ENCODE measurements around the gene RFNG.

Gene RFNG

GRCh38 chr17:82030470-82031302 is 20.9 kb downstream of the RFNG start:
- Histone ChIP-seq H3K9me3 (replicated peaks in 1 of 11) (no peaks in the 10 kb centered on the region), H3K9ac (peak overlapping the region; percentile 47 to 80 (median 64); a peak in 21 of 22 replicates), H3K4me1 (peaks cover 26 to 50% (median 39%) of the 10 kb centered on the region in 10 experiments), H3K27me3 (peaks cover 0 to 20% (median 18%) of the 10 kb centered on the region in 11 experiments; a peak in 19 of 22 replicates), H3K27ac (peak overlapping the region in 9 of 11 experiments; percentile 29 to 74 (median 47); a peak in 17 of 22 replicates), H3K4me2 (peak overlapping the region; percentile 81 to 100 (median 95)), H3K4me3 (peak overlapping the region; percentile 54 to 74 (median 67)), H4K20me1 (peaks cover 0 to 80% (median 35%) of the 10 kb centered on the region in 11 experiments; a peak in 16 of 22 replicates), H3K36me3 (peaks cover 0 to 44% (median 4%) of the 10 kb centered on the region in 11 experiments; a peak in 6 of 22 replicates)
- TF ChIP-seq Cebpa-rat (IDR thresholded peaks at IDR 0.05) = no peak

DNA sequence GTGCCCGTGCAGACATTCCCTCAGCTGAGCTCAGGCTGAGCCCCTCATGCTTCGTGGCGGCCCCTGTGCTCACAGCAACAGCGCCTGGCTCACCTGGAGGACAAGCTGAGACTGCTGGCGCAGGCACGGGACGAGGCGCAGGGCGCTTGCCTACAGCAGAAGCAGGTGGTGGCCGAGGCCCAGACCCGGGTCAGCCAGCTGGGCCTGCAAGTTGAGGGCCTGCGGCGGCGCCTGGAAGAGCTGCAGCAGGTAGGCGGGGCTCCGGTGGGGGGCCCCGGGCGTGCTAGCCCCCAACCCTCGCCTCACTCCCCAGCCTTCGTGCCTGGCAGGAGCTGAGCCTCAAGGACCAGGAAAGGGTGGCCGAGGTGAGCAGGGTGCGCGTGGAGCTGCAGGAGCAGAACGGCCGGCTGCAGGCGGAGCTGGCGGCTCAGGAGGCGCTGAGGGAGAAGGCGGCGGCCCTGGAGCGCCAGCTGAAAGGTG is 21.6 kb downstream of the RFNG start:
- H4K20me1 ChIP-seq = peaks cover 0 to 80% (median 31%) of the 10 kb centered on the region in 11 experiments; a peak in 13 of 22 replicates
- H3K4me1 ChIP-seq = peaks cover 20 to 51% (median 37%) of the 10 kb centered on the region in 10 experiments
- TF ChIP-seq Cebpa-rat (IDR thresholded peaks at IDR 0.05) = no peak
- H3K9me3 ChIP-seq (replicated peaks in 1 of 11) = no peaks in the 10 kb centered on the region
- peak overlapping the region in 7 of 11 experiments; percentile 34 to 80 (median 74); a peak in 9 of 22 replicates for H3K9ac ChIP-seq
- H3K4me2 ChIP-seq = peak overlapping the region; percentile 81 to 100 (median 95)
- peaks cover 0 to 45% (median 4%) of the 10 kb centered on the region in 11 experiments; a peak in 6 of 22 replicates for H3K36me3 ChIP-seq
- H3K27ac ChIP-seq = no peak overlapping the region
- H3K4me3 ChIP-seq = peak overlapping the region in 6 of 10 experiments; percentile 54 to 74 (median 68); a peak in 13 of 20 replicates
- H3K27me3 ChIP-seq = peaks cover 0 to 20% (median 18%) of the 10 kb centered on the region in 11 experiments; a peak in 19 of 22 replicates

DNA sequence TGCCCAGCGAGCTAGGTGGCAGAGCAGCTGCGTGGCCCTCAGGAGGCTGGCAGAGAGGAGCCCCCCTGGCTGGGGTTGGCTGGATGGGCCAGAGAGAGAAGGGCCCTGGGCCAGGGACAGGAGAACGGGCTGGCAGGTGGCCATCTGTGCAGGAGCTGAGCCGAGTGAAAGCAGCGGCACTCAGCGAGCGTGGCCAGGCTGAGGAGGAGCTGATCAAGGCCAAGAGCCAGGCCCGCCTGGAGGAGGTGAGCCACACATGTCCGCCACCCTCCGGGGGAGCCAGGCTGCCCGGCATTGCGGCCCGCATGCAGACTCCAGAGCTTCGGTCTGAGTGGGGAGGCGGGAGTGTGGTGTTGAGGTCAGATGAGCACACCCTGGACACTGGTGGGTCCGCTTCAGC is 22.2 kb downstream of the RFNG start:
- Histone ChIP-seq H3K27ac (no peak overlapping the region), H4K20me1 (peaks cover 0 to 80% (median 24%) of the 10 kb centered on the region in 11 experiments; a peak in 13 of 22 replicates), H3K4me1 (peaks cover 16 to 53% (median 39%) of the 10 kb centered on the region in 10 experiments), H3K4me3 (no peak overlapping the region), H3K27me3 (peaks cover 0 to 20% (median 18%) of the 10 kb centered on the region in 11 experiments; a peak in 19 of 22 replicates), H3K36me3 (peaks cover 0 to 45% (median 4%) of the 10 kb centered on the region in 11 experiments; a peak in 6 of 22 replicates), H3K4me2 (peak overlapping the region in 6 of 11 experiments; percentile 7 to 100 (median 94); a peak in 5 of 22 replicates), H3K9me3 (replicated peaks in 1 of 11) (no peaks in the 10 kb centered on the region), H3K9ac (0 out of 22 replicates have a peak overlapping the region, but pooled peaks of 4 of the 11 experiments have one; percentile 9 to 77 (median 74))
- no peak for TF ChIP-seq Cebpa-rat (IDR thresholded peaks at IDR 0.05)

- Histone ChIP-seq H3K27ac (no peak overlapping the region), H3K9ac (peak overlapping the region in 1 of 11 experiments; percentile 38; a peak in 1 of 22 replicates), H3K4me3 (no peak overlapping the region), H3K4me1 (peaks cover 20 to 54% (median 43%) of the 10 kb centered on the region in 10 experiments), H3K4me2 (0 out of 22 replicates have a peak overlapping the region, but pooled peaks of 1 of the 11 experiments have one; percentile 90), H4K20me1 (peaks cover 0 to 76% (median 22%) of the 10 kb centered on the region in 11 experiments; a peak in 13 of 22 replicates), H3K36me3 (peaks cover 0 to 45% (median 4%) of the 10 kb centered on the region in 11 experiments; a peak in 6 of 22 replicates), H3K9me3 (replicated peaks in 1 of 11) (no peaks in the 10 kb centered on the region), H3K27me3 (peaks cover 0 to 20% (median 18%) of the 10 kb centered on the region in 11 experiments; a peak in 19 of 22 replicates)
- TF ChIP-seq Cebpa-rat (IDR thresholded peaks at IDR 0.05) = no peak
These were observed 22.6 kb downstream of the RFNG start for GRCh38 chr17:82028966-82029365.

DNA sequence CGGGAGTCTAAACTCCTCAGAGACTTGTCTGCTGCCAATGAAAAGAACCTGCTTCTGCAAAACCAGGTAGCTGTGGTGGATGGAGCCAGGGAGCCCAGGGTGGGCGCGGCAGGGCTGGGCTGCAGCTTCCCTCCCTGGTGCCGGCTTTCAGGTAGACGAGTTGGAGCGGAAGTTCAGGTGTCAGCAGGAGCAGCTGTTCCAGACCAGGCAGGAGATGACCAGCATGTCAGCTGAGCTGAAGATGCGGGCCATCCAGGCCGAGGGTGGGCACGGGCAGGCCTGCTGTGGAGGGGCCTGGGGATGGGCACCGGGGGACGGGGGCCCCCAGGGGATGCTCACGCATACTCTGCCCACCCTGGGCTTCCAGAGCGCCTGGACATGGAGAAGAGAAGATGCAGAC is 23.4 kb downstream of the RFNG start:
- Histone ChIP-seq H3K9me3 (replicated peaks in 1 of 11) (no peaks in the 10 kb centered on the region), H3K27me3 (peaks cover 0 to 15% (median 14%) of the 10 kb centered on the region in 11 experiments; a peak in 19 of 22 replicates), H3K4me3 (no peak overlapping the region), H3K4me1 (peaks cover 24 to 58% (median 46%) of the 10 kb centered on the region in 10 experiments), H3K36me3 (peaks cover 0 to 45% (median 4%) of the 10 kb centered on the region in 11 experiments; a peak in 6 of 22 replicates), H3K9ac (no peak overlapping the region), H3K27ac (no peak overlapping the region), H4K20me1 (peaks cover 0 to 72% (median 22%) of the 10 kb centered on the region in 11 experiments; a peak in 13 of 22 replicates), H3K4me2 (no peak overlapping the region)
- no peak for TF ChIP-seq Cebpa-rat (IDR thresholded peaks at IDR 0.05)

DNA sequence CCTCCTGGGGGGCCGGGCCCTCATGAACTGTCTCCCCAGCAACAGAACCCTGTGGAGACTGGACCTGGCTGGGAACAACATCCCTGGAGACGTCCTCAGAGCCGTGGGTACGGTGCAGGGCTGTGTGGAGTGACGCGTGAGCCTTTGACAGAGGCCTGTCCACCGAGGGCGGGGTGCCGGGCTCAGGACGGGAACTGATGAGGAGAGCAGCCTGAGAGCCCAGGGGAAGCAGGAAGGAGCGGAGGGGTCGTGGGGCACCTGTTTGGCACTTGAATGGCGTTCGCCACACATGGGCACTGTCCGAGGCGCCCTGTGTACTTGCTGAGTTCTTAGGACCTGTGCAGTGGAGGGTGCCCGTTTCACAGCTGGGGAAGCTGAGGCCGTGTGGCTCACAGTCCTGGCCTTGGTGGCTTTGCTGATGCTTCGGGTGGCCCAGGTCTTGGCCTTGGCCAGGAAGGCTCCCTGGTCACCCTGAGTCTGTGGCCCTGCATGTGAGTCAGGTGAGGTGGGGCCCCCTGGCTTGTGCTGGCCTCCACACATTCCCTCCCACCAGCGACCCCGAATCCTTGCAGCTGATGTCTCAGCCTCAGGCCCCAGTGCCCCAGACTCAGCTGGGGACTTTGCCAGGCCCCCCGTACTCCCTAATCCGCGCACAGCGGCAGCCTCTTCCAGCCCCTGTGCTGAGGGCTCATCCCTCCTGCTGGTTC is 26.1 kb downstream of the RFNG start:
- Histone ChIP-seq H3K4me2 (peak overlapping the region in 5 of 11 experiments; percentile 92 to 100 (median 99); a peak in 4 of 22 replicates), H3K36me3 (peaks cover 0 to 45% (median 4%) of the 10 kb centered on the region in 11 experiments; a peak in 6 of 22 replicates), H3K4me3 (no peak overlapping the region), H3K9me3 (replicated peaks in 1 of 11) (no peaks in the 10 kb centered on the region), H4K20me1 (peaks cover 13 to 76% (median 34%) of the 10 kb centered on the region in 11 experiments; a peak in 21 of 22 replicates), H3K27ac (no peak overlapping the region), H3K9ac (peak overlapping the region in 7 of 11 experiments; percentile 27 to 86 (median 81); a peak in 6 of 22 replicates), H3K27me3 (no peaks in the 10 kb centered on the region), H3K4me1 (peaks cover 26 to 57% (median 44%) of the 10 kb centered on the region in 10 experiments)
- no peak for TF ChIP-seq Cebpa-rat (IDR thresholded peaks at IDR 0.05)

DNA sequence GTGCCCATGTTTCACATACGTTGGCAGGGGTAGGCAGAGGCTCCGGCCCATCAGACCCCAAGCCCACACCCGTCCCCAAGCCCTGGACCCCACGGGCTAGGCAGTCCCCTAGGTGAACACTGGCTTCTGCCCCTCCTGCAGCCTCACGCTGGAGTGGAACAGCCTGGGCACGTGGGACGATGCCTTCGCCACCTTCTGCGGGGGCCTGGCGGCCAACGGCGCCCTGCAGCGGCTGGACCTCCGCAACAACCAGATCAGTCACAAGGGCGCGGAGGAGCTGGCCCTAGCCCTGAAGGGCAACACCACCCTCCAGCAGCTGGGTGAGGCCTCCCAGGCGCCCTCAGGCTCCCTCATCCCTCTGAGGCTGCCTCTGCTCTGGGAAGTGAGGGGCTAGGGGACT is 26.8 kb downstream of the RFNG start:
- Histone ChIP-seq H3K4me3 (peak overlapping the region in 5 of 10 experiments; percentile 70 to 89 (median 82); a peak in 3 of 20 replicates), H3K9ac (peak overlapping the region in 8 of 11 experiments; percentile 30 to 86 (median 82); a peak in 9 of 22 replicates), H3K4me1 (peaks cover 20 to 53% (median 39%) of the 10 kb centered on the region in 10 experiments), H3K36me3 (peaks cover 0 to 49% (median 4%) of the 10 kb centered on the region in 11 experiments; a peak in 6 of 22 replicates), H3K27me3 (no peaks in the 10 kb centered on the region), H3K27ac (no peak overlapping the region), H3K4me2 (peak overlapping the region in 10 of 11 experiments; percentile 92 to 100 (median 98); a peak in 20 of 22 replicates), H3K9me3 (replicated peaks in 1 of 11) (no peaks in the 10 kb centered on the region), H4K20me1 (peaks cover 20 to 78% (median 36%) of the 10 kb centered on the region in 11 experiments; a peak in 21 of 22 replicates)
- no peak for TF ChIP-seq Cebpa-rat (IDR thresholded peaks at IDR 0.05)
